HepG2 (cell line): Measurements from ENCODE around the gene NADK2. TPM values are rescaled to one million over a fixed set of nuclear protein-coding genes. Genes with fewer than 3 reads are reported as not detected.

ENCODE experiments used
- ASH2L ChIP-seq: fragments of 300-600, 200-600 bp; sonication (generic); IDR thresholded peaks from 2 replicates; pipeline ENCODE4 v1.7.0; 2017; ENCODE audit warnings: low read depth, mild to moderate bottlenecking, moderate library complexity, mixed read lengths, low read length; ENCODE audit not compliant: insufficient read length
- ATAD3A ChIP-seq: sonication (generic); formaldehyde crosslinking; IDR thresholded peaks from 2 replicates; pipeline ENCODE4 v1.4.0; 2020; ENCODE audit warnings: missing genetic modification reagents
- ATF4 ChIP-seq, 2 experiments: fragments of 450-650 bp in 1 of 2; sonication (generic) in 1 of 2; formaldehyde crosslinking; IDR thresholded peaks; 2 replicates each; pipeline versions ENCODE4 v1.5.0 to v1.8.0; 2020 to 2022; ENCODE audit warnings: mild to moderate bottlenecking in 1 of 2, missing genetic modification reagents in 1 of 2
- ATF7-NPFF ChIP-seq: sonication (generic); formaldehyde crosslinking; IDR thresholded peaks from 2 replicates; pipeline ENCODE4 v1.8.1; 2023; ENCODE audit warnings: mild to moderate bottlenecking, low read depth, missing genetic modification reagents, moderate library complexity
- BRF2 ChIP-seq: sonication (generic); formaldehyde crosslinking; IDR thresholded peaks from 2 replicates; pipeline ENCODE4 v1.8.1; 2022; ENCODE audit warnings: mild to moderate bottlenecking, missing genetic modification reagents
- EHMT2 ChIP-seq: fragments of 200-600 bp; sonication (generic); IDR thresholded peaks from 2 replicates; pipeline ENCODE4 v1.7.0; 2017; ENCODE audit warnings: antibody characterized with exemption, low read depth, low read length, borderline replicate concordance
- ELK4 ChIP-seq: sonication (generic); formaldehyde crosslinking; IDR thresholded peaks from 2 replicates; pipeline ENCODE4 v1.9.0; 2021; ENCODE audit warnings: missing genetic modification reagents, borderline replicate concordance
- KMT2A ChIP-seq: sonication (generic); formaldehyde crosslinking; IDR thresholded peaks from 2 replicates; pipeline ENCODE4 v1.4.0; 2020; ENCODE audit warnings: missing genetic modification reagents
- MED13 ChIP-seq: sonication (generic); formaldehyde crosslinking; IDR thresholded peaks from 2 replicates; pipeline ENCODE4 v1.5.0; 2020; ENCODE audit warnings: missing genetic modification reagents
- MEF2D ChIP-seq: sonication (generic); formaldehyde crosslinking; IDR thresholded peaks from 2 replicates; pipeline ENCODE4 v1.5.1; 2020; ENCODE audit warnings: mild to moderate bottlenecking, missing genetic modification reagents
- MEIS2 ChIP-seq: sonication (generic); formaldehyde crosslinking; IDR thresholded peaks from 2 replicates; pipeline ENCODE4 v1.9.0; 2021; ENCODE audit warnings: mild to moderate bottlenecking, missing genetic modification reagents
- MXD1 ChIP-seq: sonication (generic); formaldehyde crosslinking; IDR thresholded peaks from 2 replicates; pipeline ENCODE4 v1.4.0; 2020; ENCODE audit warnings: mild to moderate bottlenecking, missing genetic modification reagents
- NRL ChIP-seq: sonication (generic); formaldehyde crosslinking; IDR thresholded peaks from 2 replicates; pipeline ENCODE4 v1.5.0; 2020; ENCODE audit warnings: missing genetic modification reagents, mild to moderate bottlenecking, moderate library complexity, borderline replicate concordance
- ONECUT2 ChIP-seq: sonication (generic); formaldehyde crosslinking; IDR thresholded peaks from 2 replicates; pipeline ENCODE4 v1.4.0; 2020; ENCODE audit warnings: missing genetic modification reagents
- POLR2AphosphoS5 ChIP-seq: IDR thresholded peaks from 2 replicates; pipeline ENCODE4 v1.6.1; 2012; ENCODE audit warnings: low read depth, low read length
- PPARG ChIP-seq: conservative IDR thresholded peaks from 2 replicates; pipeline ENCODE4 v1.6.1; 2016; ENCODE audit warnings: missing biosample characterization, missing genetic modification reagents
- SOX5 ChIP-seq: IDR thresholded peaks from 2 replicates; pipeline ENCODE4 v1.6.1; 2016; ENCODE audit warnings: borderline replicate concordance
- SRY ChIP-seq: sonication (generic); formaldehyde crosslinking; IDR thresholded peaks from 2 replicates; pipeline ENCODE4 v1.8.0; 2022; ENCODE audit warnings: mild to moderate bottlenecking, missing genetic modification reagents
- THAP11 ChIP-seq: IDR thresholded peaks from 2 replicates; pipeline ENCODE4 v1.6.1; 2016; ENCODE audit warnings: missing biosample characterization, missing genetic modification reagents
- ZNF180 ChIP-seq: sonication (generic); formaldehyde crosslinking; IDR thresholded peaks from 2 replicates; pipeline ENCODE4 v1.4.0; 2020; ENCODE audit warnings: low read depth, missing genetic modification reagents, borderline replicate concordance
- ZNF543 ChIP-seq: sonication (generic); formaldehyde crosslinking; IDR thresholded peaks from 2 replicates; pipeline ENCODE4 v1.4.0; 2020; ENCODE audit warnings: mild to moderate bottlenecking, missing genetic modification reagents
- ZNF652 ChIP-seq: IDR thresholded peaks from 2 replicates; pipeline ENCODE4 v1.6.1; 2016; ENCODE audit warnings: low read depth, borderline replicate concordance
- ZNF737 ChIP-seq: sonication (generic); formaldehyde crosslinking; IDR thresholded peaks from 2 replicates; pipeline ENCODE4 v1.5.0; 2020; ENCODE audit warnings: missing genetic modification reagents, mild to moderate bottlenecking, borderline replicate concordance
- polyA plus RNA-seq, 8 experiments: library from polyadenylated mRNA; depleted of rRNA in 3 of 8; stranded (reverse) in 7 of 8; unstranded in 1 of 8; fragments of >200 nt; fragmentation: Illumina TruSeq in 4 of 8; extraction: Trizol in 4 of 8; gene quantifications; 2 replicates each; pipeline versions ENCODE4 v1.2.1 to v1.2.3, GENCODE V29; 2011 to 2016; ENCODE audit warnings: low read depth in 4 of 8, missing spikeins in 1 of 8, mixed read lengths in 1 of 8; ENCODE audit not compliant: insufficient read depth in 1 of 8
- total RNA-seq, 5 experiments: library from RNA; depleted of rRNA; stranded (reverse); fragments of >200 nt; fragmentation: Illumina TruSeq; extraction: Trizol; gene quantifications; 2 replicates each; pipeline ENCODE4 v1.2.3, GENCODE V29; 2016; ENCODE audit warnings: low read depth in 1 of 5
- TF ChIP-seq, protein P1 (sequence below): sonication (generic); formaldehyde crosslinking; conservative IDR thresholded peaks from 2 replicates; pipeline ENCODE4 v1.4.0; 2020; ENCODE audit warnings: missing genetic modification reagents
- TF ChIP-seq, protein P2 (sequence below): sonication (generic); formaldehyde crosslinking; IDR thresholded peaks from 2 replicates; pipeline ENCODE4 v1.5.0; 2020; ENCODE audit warnings: missing genetic modification reagents, mild to moderate bottlenecking, borderline replicate concordance

NADK2 gene
- total and polyA plus RNA-seq, 2 of the 13 experiments (the other 11 are each of a cell fraction or from before 2014, with no cell fraction given) = 13.9 to 71.4 TPM

GRCh38 chr5:36241631-36242533 is at the start of gene NADK2 (continued):
- TF ChIP-seq ASH2L (no peak), ELK4 (CRISPR knock-in tag) (no peak), MEIS2 (CRISPR knock-in tag) (peak; percentile 40; the same call in 1 of the 2 replicates), MEF2D (CRISPR knock-in tag) (peak; percentile 73), ZNF652 (CRISPR knock-in tag) (peak; percentile 97), SRY (CRISPR knock-in tag) (no peak), EHMT2 (no peak), POLR2AphosphoS5 (peak; percentile 52), MXD1 (peak; percentile 80), ONECUT2 (CRISPR knock-in tag) (no peak), BRF2 (CRISPR knock-in tag) (peak; percentile 93), SOX5 (CRISPR knock-in tag) (peak; percentile 52; the same call in 1 of the 2 replicates), ZNF543 (CRISPR knock-in tag) (peak; percentile 80; the same call in 1 of the 2 replicates), THAP11 (CRISPR knock-in tag) (peak; percentile 60), NRL (CRISPR knock-in tag) (0 out of 2 replicates have a peak, but pooled peaks have one; percentile 55), MED13 (CRISPR knock-in tag) (no peak; the same call in 1 of the 2 replicates), ATAD3A (CRISPR knock-in tag) (no peak), ZNF180 (no peak), ZNF737 (CRISPR knock-in tag) (no peak), ATF7-NPFF (no peak; the same call in 1 of the 2 replicates), ATF4 (CRISPR knock-in tag; IDR thresholded peaks at IDR 0.05) (peak in 1 of 2 experiments; percentile 74; a peak in 2 of 4 replicates), KMT2A (CRISPR knock-in tag) (no peak), PPARG (CRISPR knock-in tag) (peak; percentile 24; the same call in 1 of the 2 replicates)
- TF ChIP-seq, protein P1, sequence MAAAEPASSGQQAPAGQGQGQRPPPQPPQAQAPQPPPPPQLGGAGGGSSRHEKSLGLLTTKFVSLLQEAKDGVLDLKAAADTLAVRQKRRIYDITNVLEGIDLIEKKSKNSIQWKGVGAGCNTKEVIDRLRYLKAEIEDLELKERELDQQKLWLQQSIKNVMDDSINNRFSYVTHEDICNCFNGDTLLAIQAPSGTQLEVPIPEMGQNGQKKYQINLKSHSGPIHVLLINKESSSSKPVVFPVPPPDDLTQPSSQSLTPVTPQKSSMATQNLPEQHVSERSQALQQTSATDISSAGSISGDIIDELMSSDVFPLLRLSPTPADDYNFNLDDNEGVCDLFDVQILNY (CRISPR knock-in tag) = peak; percentile 85
- TF ChIP-seq, protein P2, sequence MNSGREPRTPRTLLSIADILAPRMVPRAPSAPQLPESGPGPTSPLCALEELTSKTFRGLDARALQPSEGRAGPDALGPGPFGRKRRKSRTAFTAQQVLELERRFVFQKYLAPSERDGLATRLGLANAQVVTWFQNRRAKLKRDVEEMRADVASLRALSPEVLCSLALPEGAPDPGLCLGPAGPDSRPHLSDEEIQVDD (CRISPR knock-in tag) = peak; percentile 81; the same call in 1 of the 2 replicates
